ENCODE results near the gene ZMYM4.

Gene ZMYM4

DNA sequence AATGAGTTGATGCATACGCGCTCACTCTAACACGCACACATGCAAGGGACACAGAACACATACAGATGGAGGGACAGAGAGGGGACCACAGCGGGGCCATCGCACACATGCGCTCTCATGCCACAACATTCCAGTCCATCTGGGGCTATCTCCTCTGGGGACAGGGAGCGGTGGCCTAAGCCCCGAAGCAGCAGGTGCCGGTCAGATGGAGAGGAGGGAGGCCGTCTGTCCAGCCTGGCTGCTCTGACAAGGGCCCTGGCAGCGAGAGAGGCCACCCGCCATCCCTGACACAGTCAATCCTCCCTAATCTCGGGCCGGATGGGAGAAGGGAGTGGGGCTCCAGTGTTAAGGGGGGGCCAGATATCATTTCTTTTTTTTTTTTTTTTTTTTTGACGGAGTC lies 165.2 kb downstream of the ZMYM4 start:
- TF ChIP-seq, protein P1, sequence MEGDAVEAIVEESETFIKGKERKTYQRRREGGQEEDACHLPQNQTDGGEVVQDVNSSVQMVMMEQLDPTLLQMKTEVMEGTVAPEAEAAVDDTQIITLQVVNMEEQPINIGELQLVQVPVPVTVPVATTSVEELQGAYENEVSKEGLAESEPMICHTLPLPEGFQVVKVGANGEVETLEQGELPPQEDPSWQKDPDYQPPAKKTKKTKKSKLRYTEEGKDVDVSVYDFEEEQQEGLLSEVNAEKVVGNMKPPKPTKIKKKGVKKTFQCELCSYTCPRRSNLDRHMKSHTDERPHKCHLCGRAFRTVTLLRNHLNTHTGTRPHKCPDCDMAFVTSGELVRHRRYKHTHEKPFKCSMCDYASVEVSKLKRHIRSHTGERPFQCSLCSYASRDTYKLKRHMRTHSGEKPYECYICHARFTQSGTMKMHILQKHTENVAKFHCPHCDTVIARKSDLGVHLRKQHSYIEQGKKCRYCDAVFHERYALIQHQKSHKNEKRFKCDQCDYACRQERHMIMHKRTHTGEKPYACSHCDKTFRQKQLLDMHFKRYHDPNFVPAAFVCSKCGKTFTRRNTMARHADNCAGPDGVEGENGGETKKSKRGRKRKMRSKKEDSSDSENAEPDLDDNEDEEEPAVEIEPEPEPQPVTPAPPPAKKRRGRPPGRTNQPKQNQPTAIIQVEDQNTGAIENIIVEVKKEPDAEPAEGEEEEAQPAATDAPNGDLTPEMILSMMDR (IDR thresholded peaks at IDR 0.05; ENCODE audit: insufficient read depth, low read depth, low read length, missing control alignments), result no peak
- no peak overlapping the region for H3K4me3 ChIP-seq (ENCODE audit: low read depth, low read length)
- no peak for DNase-seq (ENCODE audit: low read depth)

DNA sequence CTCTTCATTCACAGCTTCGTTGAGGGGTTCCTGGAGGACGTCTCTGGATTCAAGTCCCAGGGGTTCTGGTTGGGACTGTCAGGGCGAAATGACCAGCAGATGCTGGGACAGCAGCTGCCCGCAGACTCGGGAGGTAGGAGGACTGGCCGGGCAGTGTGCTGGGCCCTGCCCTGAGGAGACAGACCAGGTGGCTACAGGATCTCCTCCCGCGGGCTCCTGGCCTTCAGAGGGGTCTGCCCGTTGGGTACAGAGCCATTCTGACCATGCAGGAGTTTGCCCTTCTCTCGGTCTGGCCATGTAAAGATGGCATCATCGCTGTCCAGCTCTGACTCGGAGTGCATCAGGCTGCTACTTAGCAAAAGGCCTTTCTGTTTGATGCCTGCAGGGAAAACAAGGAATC lies 166.2 kb downstream of the ZMYM4 start:
- no peak overlapping the region for H3K4me3 ChIP-seq (ENCODE audit: low read depth, low read length)
- TF ChIP-seq, protein P1 (IDR thresholded peaks at IDR 0.05; ENCODE audit: insufficient read depth, low read depth, low read length, missing control alignments), result no peak
- no peak for DNase-seq (ENCODE audit: low read depth)

DNA sequence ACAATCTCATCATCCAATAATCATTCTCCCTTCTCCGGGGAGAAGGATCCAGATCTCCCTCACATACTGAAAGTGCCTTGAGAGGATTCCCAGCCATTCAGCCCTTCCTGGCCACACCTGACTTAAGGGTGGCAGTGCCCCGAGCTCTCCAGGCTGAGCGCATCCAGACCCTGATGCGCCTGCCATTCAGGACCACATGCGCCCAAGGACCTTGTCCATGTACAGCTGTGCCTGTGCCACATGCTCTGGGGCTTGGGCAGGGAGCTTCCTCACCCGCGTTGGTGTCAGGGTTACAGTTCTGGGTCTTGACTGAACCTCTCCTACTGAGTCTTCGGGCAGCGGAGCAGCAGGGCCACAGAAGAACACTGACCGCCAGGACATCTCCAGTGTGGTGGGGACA lies 167.6 kb downstream of the ZMYM4 start:
- TF ChIP-seq, protein P1 (IDR thresholded peaks at IDR 0.05; ENCODE audit: insufficient read depth, low read depth, low read length, missing control alignments), result no peak

DNA sequence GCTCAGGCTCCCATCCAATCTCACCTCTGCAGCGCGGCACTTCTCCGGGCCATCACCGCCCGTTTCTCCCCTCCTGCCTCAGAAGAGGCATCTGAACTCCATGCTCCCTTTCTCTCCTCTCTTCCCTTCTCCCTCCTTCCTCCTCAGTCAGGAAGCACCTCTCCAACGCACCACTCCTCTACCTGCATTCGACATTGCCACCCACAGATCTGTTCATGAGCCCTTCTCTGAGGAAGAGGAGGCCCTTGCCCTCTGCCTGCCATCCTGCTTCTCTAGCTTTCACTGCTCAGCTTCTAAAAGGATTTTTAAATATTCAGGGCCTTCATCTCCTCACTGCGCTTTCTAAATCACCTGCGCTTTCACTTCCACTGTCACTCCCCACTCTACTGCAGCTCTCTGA lies 168.7 kb downstream of the ZMYM4 start:
- DNase-seq (ENCODE audit: low read depth), result no peak
- TF ChIP-seq, protein P1 (IDR thresholded peaks at IDR 0.05; ENCODE audit: insufficient read depth, low read depth, low read length, missing control alignments), result no peak
- no peak overlapping the region for H3K4me3 ChIP-seq (ENCODE audit: low read depth, low read length)

More for the DNA sequence above, 167.6 kb downstream of the ZMYM4 start:
- DNase-seq (ENCODE audit: low read depth), result no peak
- H3K4me3 ChIP-seq (ENCODE audit: low read depth, low read length), result no peak overlapping the region

DNA sequence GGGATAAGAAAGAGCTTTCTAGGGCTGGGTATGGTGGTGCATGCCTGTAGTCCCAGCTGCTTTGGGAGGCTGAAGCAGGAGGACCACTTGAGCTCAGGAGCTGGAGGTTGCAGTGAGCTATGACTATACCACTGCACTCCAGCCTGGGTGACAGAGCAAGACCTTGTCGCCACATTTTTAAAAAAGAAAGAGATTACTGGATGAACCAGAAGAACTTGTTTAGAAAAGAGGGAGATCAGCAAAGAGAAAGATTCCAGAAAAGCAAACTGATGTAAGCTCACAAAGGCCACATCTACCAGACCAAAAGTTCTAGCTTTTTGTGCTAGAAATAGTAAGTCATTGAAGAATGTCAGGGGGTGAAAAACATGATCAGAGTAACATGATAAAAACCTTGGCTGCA lies 171.1 kb downstream of the ZMYM4 start:
- no peak for DNase-seq (ENCODE audit: low read depth)
- TF ChIP-seq, protein P1 (IDR thresholded peaks at IDR 0.05; ENCODE audit: insufficient read depth, low read depth, low read length, missing control alignments), result no peak
- H3K4me3 ChIP-seq (ENCODE audit: low read depth, low read length), result no peak overlapping the region

DNA sequence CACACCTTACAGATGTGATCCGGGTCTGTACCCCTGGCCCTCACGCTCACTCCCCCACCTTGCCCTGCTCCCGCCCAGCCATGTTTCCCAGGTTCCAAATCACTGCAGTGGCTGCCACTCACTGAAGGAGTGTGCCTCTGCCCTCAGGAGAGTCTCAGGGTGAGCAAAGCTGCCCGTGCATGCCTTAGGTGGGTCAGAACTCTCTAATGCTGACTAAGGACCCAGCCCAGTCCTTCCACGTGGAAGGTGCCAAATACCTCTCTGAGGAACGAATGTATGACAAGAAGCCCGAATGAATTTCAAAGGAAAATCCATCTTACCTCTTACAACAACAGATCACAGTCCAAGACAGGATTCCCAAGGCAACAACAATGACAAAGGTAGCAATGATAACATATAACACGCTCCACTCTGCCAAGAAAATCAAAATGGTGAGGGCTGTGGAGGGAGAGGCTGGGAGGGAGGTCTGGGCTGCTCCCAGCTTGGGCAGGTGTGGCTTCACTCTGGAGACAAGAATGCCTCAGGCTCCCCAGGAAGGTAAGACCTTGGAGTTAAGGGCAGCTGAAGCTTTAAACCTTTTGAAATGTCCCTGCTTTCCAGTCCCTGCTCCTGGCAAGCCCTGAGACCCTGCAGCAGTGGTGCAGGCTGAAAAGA lies 173.5 kb downstream of the ZMYM4 start:
- TF ChIP-seq, protein P1 (IDR thresholded peaks at IDR 0.05; ENCODE audit: insufficient read depth, low read depth, low read length, missing control alignments), result no peak
- no peak for DNase-seq (ENCODE audit: low read depth)
- no peak overlapping the region for H3K4me3 ChIP-seq (ENCODE audit: low read depth, low read length)

DNA sequence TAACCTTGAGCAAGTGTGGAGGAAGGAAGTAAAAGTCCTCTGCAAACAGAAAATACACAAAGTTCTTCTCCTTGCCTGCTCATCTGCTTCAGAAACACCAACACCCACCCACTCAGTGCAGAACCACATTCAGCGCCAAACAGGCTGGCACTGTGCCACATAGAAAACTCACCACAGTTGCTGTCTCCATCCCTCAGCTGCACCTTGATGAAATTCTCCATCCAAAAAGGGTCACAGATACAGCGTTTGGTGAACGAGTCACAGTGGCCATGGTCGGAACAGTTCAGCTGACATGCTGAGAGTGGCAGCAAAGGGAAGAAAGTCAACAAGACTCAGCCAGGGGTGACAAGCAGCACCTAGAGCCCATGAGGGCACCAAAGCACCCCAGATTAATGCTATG lies 174.2 kb downstream of the ZMYM4 start:
- H3K4me3 ChIP-seq (ENCODE audit: low read depth, low read length), result no peak overlapping the region
- no peak for DNase-seq (ENCODE audit: low read depth)
- TF ChIP-seq, protein P1 (IDR thresholded peaks at IDR 0.05; ENCODE audit: insufficient read depth, low read depth, low read length, missing control alignments), result no peak
